Parathyroid adenoma (tissue), 2 donors: ENCODE data around the gene KIF5A.

Source experiments
- H2AFZ ChIP-seq: fragments of 300-600 bp; sonication (generic); one replicate; pipeline ENCODE4 v1.7.0; 2017; ENCODE audit warnings: antibody characterized with exemption, mild to moderate bottlenecking
- H3K27ac ChIP-seq: fragments of 300-600 bp; sonication (generic); one replicate; pipeline ENCODE4 v1.7.0; 2017
- H3K27me3 ChIP-seq: fragments of 300-600 bp; sonication (generic); one replicate; pipeline ENCODE4 v1.7.0; 2017; ENCODE audit warnings: low read length; ENCODE audit not compliant: control insufficient read depth, insufficient read depth
- H3K36me3 ChIP-seq: fragments of 300-600 bp; sonication (generic); one replicate; pipeline ENCODE4 v1.7.0; 2017; ENCODE audit warnings: low read length; ENCODE audit not compliant: control insufficient read depth, insufficient read depth
- H3K4me1 ChIP-seq: fragments of 300-600 bp; sonication (generic); one replicate; pipeline ENCODE4 v1.7.0; 2017; ENCODE audit warnings: control low read depth
- H3K4me2 ChIP-seq: fragments of 300-600 bp; sonication (generic); one replicate; pipeline ENCODE4 v1.7.0; 2017; ENCODE audit warnings: low read length
- H3K4me3 ChIP-seq: fragments of 300-600 bp; sonication (generic); one replicate; pipeline ENCODE4 v1.7.0; 2017; ENCODE audit warnings: low read depth, low read length
- H3K79me2 ChIP-seq: fragments of 300-600 bp; sonication (generic); one replicate; pipeline ENCODE4 v1.7.0; 2017; ENCODE audit warnings: control low read depth
- H3K9ac ChIP-seq: fragments of 300-600 bp; sonication (generic); one replicate; pipeline ENCODE4 v1.7.0; 2017; ENCODE audit warnings: mild to moderate bottlenecking
- H3K9me3 ChIP-seq: fragments of 300-600 bp; sonication (generic); one replicate; pipeline ENCODE4 v1.7.0; 2017; ENCODE audit warnings: low read length; ENCODE audit not compliant: control insufficient read depth
- TF ChIP-seq, protein P1 (sequence below): fragments of 300-600 bp; sonication (generic); IDR thresholded peaks from one replicate; pipeline ENCODE4 v1.7.0; 2017; ENCODE audit warnings: antibody characterized with exemption, mild to moderate bottlenecking
- donor health status: primary hyperparathyroidism.

The KIF5A gene

DNA sequence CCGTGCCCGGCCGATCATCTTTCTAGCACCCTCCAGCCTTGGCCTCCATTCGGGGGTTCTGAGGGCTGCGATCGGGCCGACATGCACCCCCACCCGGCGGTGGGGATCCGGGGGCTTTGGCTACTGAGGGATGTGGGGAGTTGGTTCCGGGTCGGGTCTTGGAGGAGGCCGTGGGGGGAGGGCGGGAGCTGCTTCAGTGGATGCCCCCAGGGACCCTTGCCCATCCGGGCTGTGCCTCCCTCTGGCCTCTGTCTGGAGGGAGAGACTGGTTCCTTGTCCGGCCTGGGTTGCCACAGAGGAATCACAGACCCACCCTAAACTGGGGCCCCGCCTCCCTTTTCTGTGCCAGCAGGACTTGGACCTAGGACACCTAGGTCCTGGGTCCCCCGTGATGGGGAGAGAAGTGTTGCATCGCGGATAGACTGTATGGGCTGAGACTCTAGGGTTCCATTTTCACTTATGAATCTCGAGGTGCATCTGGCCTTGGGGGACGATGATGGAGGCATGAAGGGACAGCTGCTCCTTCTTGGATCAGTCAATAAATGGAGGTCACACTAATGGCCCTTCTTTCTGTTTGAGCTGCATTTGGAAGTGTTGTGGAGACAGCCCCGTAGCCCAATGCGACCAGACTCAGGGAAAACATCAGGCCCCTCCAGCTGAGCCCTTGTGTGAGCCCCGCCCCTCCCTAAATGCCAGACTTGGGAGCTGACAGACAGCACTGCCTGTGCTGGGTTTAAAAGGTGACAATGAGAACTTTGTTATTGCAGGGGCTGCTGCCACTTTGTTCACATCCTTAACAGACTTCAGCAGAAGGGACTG lies 55.4 kb downstream of the KIF5A start:
- Histone ChIP-seq H3K4me2 (peak overlapping the region; percentile 96), H3K27me3 (no peaks in the 10 kb centered on the region), H3K79me2 (no peaks in the 10 kb centered on the region), H3K9me3 (no peaks in the 10 kb centered on the region), H3K9ac (peak overlapping the region; percentile 87), H3K4me3 (peak overlapping the region; percentile 87), H3K27ac (peak overlapping the region; percentile 93), H3K36me3 (no peaks in the 10 kb centered on the region), H3K4me1 (peaks cover 13% of the 10 kb centered on the region), H2AFZ (peak overlapping the region; percentile 99)
- TF ChIP-seq, protein P1, sequence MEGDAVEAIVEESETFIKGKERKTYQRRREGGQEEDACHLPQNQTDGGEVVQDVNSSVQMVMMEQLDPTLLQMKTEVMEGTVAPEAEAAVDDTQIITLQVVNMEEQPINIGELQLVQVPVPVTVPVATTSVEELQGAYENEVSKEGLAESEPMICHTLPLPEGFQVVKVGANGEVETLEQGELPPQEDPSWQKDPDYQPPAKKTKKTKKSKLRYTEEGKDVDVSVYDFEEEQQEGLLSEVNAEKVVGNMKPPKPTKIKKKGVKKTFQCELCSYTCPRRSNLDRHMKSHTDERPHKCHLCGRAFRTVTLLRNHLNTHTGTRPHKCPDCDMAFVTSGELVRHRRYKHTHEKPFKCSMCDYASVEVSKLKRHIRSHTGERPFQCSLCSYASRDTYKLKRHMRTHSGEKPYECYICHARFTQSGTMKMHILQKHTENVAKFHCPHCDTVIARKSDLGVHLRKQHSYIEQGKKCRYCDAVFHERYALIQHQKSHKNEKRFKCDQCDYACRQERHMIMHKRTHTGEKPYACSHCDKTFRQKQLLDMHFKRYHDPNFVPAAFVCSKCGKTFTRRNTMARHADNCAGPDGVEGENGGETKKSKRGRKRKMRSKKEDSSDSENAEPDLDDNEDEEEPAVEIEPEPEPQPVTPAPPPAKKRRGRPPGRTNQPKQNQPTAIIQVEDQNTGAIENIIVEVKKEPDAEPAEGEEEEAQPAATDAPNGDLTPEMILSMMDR, result no peak

DNA sequence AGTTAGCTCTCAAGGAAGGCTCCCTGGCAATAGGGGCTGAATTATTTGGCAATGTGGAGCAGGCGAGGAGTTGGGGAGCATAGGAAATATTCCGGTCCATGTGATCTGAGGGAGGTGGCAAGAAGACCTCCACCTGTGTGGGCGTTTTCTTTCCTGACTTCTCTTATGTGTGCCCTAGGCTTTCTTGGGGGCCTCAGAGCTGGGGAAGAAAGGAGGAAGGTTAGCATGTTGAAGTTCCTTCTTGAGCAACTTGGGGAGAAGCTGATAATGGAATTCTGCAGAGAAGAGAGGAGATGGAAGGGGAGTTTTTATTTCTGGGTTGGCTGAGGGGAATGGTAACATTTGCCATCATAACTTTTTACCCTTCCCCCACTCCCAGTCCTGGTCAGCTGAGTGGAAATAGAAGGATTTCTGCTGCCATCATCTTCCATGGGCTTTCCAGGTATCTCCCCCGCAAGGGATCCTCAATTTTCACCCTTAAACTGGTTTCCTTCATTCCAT lies 56.0 kb downstream of the KIF5A start:
- Histone ChIP-seq H3K79me2 (no peaks in the 10 kb centered on the region), H2AFZ (no peak overlapping the region), H3K4me2 (peak overlapping the region; percentile 96), H3K4me3 (no peak overlapping the region), H3K27ac (peak overlapping the region; percentile 93), H3K27me3 (no peaks in the 10 kb centered on the region), H3K9me3 (no peaks in the 10 kb centered on the region), H3K4me1 (peaks cover 13% of the 10 kb centered on the region), H3K36me3 (no peaks in the 10 kb centered on the region), H3K9ac (no peak overlapping the region)
- TF ChIP-seq, protein P1, result no peak

DNA sequence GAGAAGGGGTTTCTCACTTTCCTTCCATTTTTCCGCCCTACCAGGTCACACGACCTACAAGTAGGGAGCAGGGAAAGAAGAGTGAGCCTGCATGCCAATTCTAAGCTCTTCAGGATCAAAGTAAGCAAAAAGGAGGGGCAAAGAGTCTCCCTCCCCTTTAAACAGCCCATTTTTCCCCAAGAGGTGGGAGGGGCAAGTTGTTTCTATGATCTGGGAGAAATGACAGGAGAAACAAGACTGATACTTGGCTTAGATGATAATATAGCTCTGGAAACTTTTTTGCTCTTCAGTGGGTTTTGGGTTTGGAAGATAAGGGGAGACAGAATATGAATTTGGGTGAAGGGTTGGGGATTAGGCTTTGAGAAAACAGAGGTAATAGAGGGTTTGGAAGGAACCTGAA lies 56.6 kb downstream of the KIF5A start:
- Histone ChIP-seq H3K9ac (no peak overlapping the region), H3K4me1 (peaks cover 13% of the 10 kb centered on the region), H3K4me3 (no peak overlapping the region), H3K9me3 (no peaks in the 10 kb centered on the region), H3K79me2 (no peaks in the 10 kb centered on the region), H3K4me2 (no peak overlapping the region), H3K27me3 (no peaks in the 10 kb centered on the region), H2AFZ (no peak overlapping the region), H3K36me3 (no peaks in the 10 kb centered on the region), H3K27ac (no peak overlapping the region)
- TF ChIP-seq, protein P1, result no peak

DNA sequence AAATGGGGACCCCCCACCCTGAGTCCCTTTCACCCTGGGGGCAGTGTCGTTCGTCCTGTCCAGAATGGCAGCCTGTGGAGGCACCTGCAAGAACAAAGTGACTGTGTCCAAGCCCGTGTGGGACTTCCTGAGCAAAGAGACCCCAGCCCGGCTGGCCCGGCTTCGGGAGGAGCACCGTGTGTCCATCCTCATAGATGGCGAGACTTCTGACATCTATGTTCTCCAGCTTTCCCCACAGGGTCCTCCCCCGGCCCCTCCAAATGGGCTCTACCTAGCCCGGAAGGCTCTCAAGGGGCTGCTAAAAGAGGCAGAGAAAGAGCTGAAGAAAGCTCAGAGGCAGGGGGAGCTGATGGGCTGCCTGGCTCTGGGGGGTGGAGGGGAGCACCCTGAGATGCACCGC lies 57.0 kb downstream of the KIF5A start:
- no peak overlapping the region for H2AFZ ChIP-seq
- H3K9ac ChIP-seq, result no peak overlapping the region
- no peaks in the 10 kb centered on the region for H3K9me3 ChIP-seq
- TF ChIP-seq, protein P1, result no peak
- H3K36me3 ChIP-seq, result no peaks in the 10 kb centered on the region
- H3K4me2 ChIP-seq, result no peak overlapping the region
- no peak overlapping the region for H3K27ac ChIP-seq
- H3K27me3 ChIP-seq, result no peaks in the 10 kb centered on the region
- H3K4me1 ChIP-seq, result peaks cover 13% of the 10 kb centered on the region
- no peak overlapping the region for H3K4me3 ChIP-seq
- H3K79me2 ChIP-seq, result no peaks in the 10 kb centered on the region
